B cell (primary cell): ENCODE data around the gene SIL1.

Source experiments
- CTCF ChIP-seq: fragments of 200-600 bp; IDR thresholded peaks from one replicate; pipeline ENCODE4 v1.8.0; 2022; ENCODE audit warnings: antibody characterized with exemption, mild to moderate bottlenecking
- EZH2 ChIP-seq: IDR thresholded peaks from 2 replicates; pipeline ENCODE4 v1.6.1; 2012; ENCODE audit warnings: borderline replicate concordance, low read depth, mild to moderate bottlenecking, moderate library complexity, low read length; ENCODE audit not compliant: insufficient read depth, poor library complexity, severe bottlenecking

GRCh38 chr5:139125991-139126390, 72.2 kb downstream of the SIL1 start:
- TF ChIP-seq CTCF (no peak), EZH2 (no peak)
